Panc1 (cell line): ENCODE data around the gene MYL10.

Experiments
- POLR2AphosphoS5 ChIP-seq: IDR thresholded peaks from 2 replicates; pipeline ENCODE4 v1.6.1; 2012; ENCODE audit warnings: mild to moderate bottlenecking, low read depth, low read length, moderate library complexity
- TF ChIP-seq, protein P1 (sequence below), 2 experiments: IDR thresholded peaks; 2 replicates each; pipeline ENCODE4 v1.6.1; 2011 to 2012; ENCODE audit warnings: low read depth in 2 of 2, control low read depth in 1 of 2, low read length in 1 of 2, mild to moderate bottlenecking in 1 of 2, moderate library complexity in 1 of 2; ENCODE audit not compliant: insufficient read depth in 1 of 2
- TF ChIP-seq, protein P2 (sequence below): fragments of 450-650 bp; IDR thresholded peaks from 2 replicates; pipeline ENCODE4 v1.5.1; 2017; ENCODE audit warnings: mild to moderate bottlenecking

DNA sequence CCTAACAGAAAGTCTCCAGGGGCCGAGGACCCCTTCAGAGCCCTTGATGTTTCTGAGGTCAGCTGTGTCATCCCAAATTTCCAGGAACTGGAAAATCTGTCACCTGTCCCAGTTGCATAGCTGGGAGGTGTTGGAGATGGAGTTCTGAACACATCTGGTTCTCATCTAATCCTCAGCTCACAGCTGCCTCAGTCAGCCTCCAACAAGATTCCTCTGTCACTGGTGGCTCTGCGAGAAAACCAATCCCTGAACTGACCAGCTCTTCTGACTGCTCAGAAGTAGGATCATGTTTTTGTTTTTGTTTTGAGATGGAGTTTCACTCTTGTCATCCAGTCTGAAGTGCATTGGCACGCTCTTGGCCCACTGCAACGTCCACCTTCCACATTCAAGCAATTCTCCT is 37.6 kb upstream of the MYL10 start:
- TF ChIP-seq, protein P1, sequence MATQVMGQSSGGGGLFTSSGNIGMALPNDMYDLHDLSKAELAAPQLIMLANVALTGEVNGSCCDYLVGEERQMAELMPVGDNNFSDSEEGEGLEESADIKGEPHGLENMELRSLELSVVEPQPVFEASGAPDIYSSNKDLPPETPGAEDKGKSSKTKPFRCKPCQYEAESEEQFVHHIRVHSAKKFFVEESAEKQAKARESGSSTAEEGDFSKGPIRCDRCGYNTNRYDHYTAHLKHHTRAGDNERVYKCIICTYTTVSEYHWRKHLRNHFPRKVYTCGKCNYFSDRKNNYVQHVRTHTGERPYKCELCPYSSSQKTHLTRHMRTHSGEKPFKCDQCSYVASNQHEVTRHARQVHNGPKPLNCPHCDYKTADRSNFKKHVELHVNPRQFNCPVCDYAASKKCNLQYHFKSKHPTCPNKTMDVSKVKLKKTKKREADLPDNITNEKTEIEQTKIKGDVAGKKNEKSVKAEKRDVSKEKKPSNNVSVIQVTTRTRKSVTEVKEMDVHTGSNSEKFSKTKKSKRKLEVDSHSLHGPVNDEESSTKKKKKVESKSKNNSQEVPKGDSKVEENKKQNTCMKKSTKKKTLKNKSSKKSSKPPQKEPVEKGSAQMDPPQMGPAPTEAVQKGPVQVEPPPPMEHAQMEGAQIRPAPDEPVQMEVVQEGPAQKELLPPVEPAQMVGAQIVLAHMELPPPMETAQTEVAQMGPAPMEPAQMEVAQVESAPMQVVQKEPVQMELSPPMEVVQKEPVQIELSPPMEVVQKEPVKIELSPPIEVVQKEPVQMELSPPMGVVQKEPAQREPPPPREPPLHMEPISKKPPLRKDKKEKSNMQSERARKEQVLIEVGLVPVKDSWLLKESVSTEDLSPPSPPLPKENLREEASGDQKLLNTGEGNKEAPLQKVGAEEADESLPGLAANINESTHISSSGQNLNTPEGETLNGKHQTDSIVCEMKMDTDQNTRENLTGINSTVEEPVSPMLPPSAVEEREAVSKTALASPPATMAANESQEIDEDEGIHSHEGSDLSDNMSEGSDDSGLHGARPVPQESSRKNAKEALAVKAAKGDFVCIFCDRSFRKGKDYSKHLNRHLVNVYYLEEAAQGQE (IDR thresholded peaks at IDR 0.05; ENCODE audit: insufficient read depth in 1 of 2, low read depth in 2 of 2, low read length in 1 of 2): no peak
- TF ChIP-seq, protein P2, sequence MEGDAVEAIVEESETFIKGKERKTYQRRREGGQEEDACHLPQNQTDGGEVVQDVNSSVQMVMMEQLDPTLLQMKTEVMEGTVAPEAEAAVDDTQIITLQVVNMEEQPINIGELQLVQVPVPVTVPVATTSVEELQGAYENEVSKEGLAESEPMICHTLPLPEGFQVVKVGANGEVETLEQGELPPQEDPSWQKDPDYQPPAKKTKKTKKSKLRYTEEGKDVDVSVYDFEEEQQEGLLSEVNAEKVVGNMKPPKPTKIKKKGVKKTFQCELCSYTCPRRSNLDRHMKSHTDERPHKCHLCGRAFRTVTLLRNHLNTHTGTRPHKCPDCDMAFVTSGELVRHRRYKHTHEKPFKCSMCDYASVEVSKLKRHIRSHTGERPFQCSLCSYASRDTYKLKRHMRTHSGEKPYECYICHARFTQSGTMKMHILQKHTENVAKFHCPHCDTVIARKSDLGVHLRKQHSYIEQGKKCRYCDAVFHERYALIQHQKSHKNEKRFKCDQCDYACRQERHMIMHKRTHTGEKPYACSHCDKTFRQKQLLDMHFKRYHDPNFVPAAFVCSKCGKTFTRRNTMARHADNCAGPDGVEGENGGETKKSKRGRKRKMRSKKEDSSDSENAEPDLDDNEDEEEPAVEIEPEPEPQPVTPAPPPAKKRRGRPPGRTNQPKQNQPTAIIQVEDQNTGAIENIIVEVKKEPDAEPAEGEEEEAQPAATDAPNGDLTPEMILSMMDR: no peak
- TF ChIP-seq POLR2AphosphoS5: no peak
